H1 (cell line): Measurements from ENCODE around the gene ACADSB. TPM values are rescaled to one million over a fixed set of nuclear protein-coding genes. Genes with fewer than 3 reads are reported as not detected.

Source experiments
- CTCF ChIA-PET: fragments of 300-600 bp; sonication (Branson Sonifier 250); formaldehyde crosslinking; loops from one replicate; lab custom pipeline; 2021; ENCODE audit not compliant: partially characterized antibody; lab: Charles Lee
- POLR2A ChIA-PET: fragments of 300-600 bp; sonication (Branson Sonifier 250); formaldehyde crosslinking; loops from one replicate; lab custom pipeline; 2021; ENCODE audit warnings: inconsistent platforms; ENCODE audit not compliant: partially characterized antibody; lab: Charles Lee
- DNase-seq, 2 experiments: peaks; one replicate each; pipeline versions ENCODE4 v3.0.0 to v3.0.0-alpha.2; 2010 to 2022; ENCODE audit warnings: low spot score in 2 of 2, low read depth in 1 of 2, mixed read lengths in 1 of 2
- FAIRE-seq: peaks from 2 replicates; lab custom pipeline; 2011; peaks lifted over from hg19 to GRCh38; lab: Jason Lieb, UNC
- H2AFZ ChIP-seq: 2 replicates; pipeline ENCODE4 v1.8.1; 2012; ENCODE audit warnings: low read length, inconsistent platforms
- H2AK5ac ChIP-seq: 2 replicates; pipeline ENCODE4 v1.6.1; 2013; ENCODE audit warnings: low read depth, low read length
- H2BK120ac ChIP-seq: replicated peaks from 2 replicates; pipeline ENCODE3; 2013; ENCODE audit warnings: low read depth, low read length, inconsistent platforms
- H2BK12ac ChIP-seq: 2 replicates; pipeline ENCODE4 v1.6.1; 2013; ENCODE audit warnings: low read depth, low read length
- H2BK15ac ChIP-seq: 2 replicates; pipeline ENCODE4 v1.6.1; 2013; ENCODE audit warnings: low read length
- H2BK20ac ChIP-seq: 2 replicates; pipeline ENCODE4 v1.6.1; 2013; ENCODE audit warnings: low read length
- H2BK5ac ChIP-seq: 2 replicates; pipeline ENCODE4 v1.6.1; 2013; ENCODE audit warnings: low read depth, low read length
- H3K14ac ChIP-seq: 2 replicates; pipeline ENCODE4 v1.6.1; 2013; ENCODE audit warnings: inconsistent platforms; ENCODE audit not compliant: insufficient read length
- H3K18ac ChIP-seq: 2 replicates; pipeline ENCODE4 v1.6.1; 2013; ENCODE audit warnings: low read length; ENCODE audit errors: extremely low read depth
- H3K23ac ChIP-seq: 2 replicates; pipeline ENCODE4 v1.6.1; 2013; ENCODE audit warnings: inconsistent platforms; ENCODE audit not compliant: insufficient read length
- H3K23me2 ChIP-seq: 2 replicates; pipeline ENCODE4 v1.6.1; 2013; ENCODE audit warnings: low read depth, low read length
- H3K27ac ChIP-seq: 2 replicates; pipeline ENCODE4 v1.6.1; 2011; ENCODE audit warnings: low read depth, low read length, inconsistent platforms
- H3K27me3 ChIP-seq, 4 experiments: replicated peaks in 1 of 4; 1 replicate in 1 of 4; 2 replicates in 3 of 4; pipeline versions ENCODE4 v1.6.1 to v1.8.1; 2011 to 2013; ENCODE audit warnings: low read length in 3 of 4, mild to moderate bottlenecking in 3 of 4, inconsistent platforms in 2 of 4, mixed read lengths in 2 of 4, moderate library complexity in 1 of 4; ENCODE audit not compliant: control insufficient read depth in 3 of 4, insufficient read depth in 3 of 4; ENCODE audit errors: extremely low read depth in 1 of 4
- H3K36me3 ChIP-seq, 4 experiments: 2 replicates each; pipeline versions ENCODE4 v1.6.1 to v1.8.1; 2011 to 2013; ENCODE audit warnings: mild to moderate bottlenecking in 4 of 4, low read length in 3 of 4, moderate library complexity in 2 of 4, control low read depth in 1 of 4, inconsistent platforms in 1 of 4; ENCODE audit not compliant: insufficient read depth in 4 of 4, control insufficient read depth in 2 of 4
- H3K4ac ChIP-seq: replicated peaks from 2 replicates; pipeline ENCODE3; 2013; ENCODE audit warnings: low read length, low read depth, mixed read lengths, inconsistent platforms; ENCODE audit not compliant: insufficient read length
- H3K4me1 ChIP-seq, 4 experiments: replicated peaks in 1 of 4; 1 replicate in 1 of 4; 2 replicates in 3 of 4; pipeline versions ENCODE4 v1.6.1 to v1.8.1; 2011 to 2013; ENCODE audit warnings: low read length in 3 of 4, inconsistent platforms in 2 of 4, mixed read lengths in 1 of 4; ENCODE audit not compliant: insufficient read depth in 4 of 4, control insufficient read depth in 3 of 4
- H3K4me2 ChIP-seq, 2 experiments: 2 replicates each; pipeline versions ENCODE4 v1.6.1 to v1.8.1; 2011 to 2013; ENCODE audit warnings: low read depth in 2 of 2, low read length in 2 of 2, control low read depth in 1 of 2, inconsistent platforms in 1 of 2, mild to moderate bottlenecking in 1 of 2; ENCODE audit not compliant: insufficient read depth in 1 of 2
- H3K4me3 ChIP-seq, 4 experiments: fragments of 200-600, 300-600 bp in 1 of 4; sonication (generic), shearing (Covaris generic), sonication (Bioruptor Twin) in 1 of 4; 2 replicates each; pipeline versions ENCODE4 v1.5.1 to v1.8.1; 2011 to 2016; ENCODE audit warnings: low read length in 4 of 4, low read depth in 3 of 4, control low read depth in 2 of 4, inconsistent platforms in 2 of 4, mild to moderate bottlenecking in 2 of 4, mixed read lengths in 1 of 4, moderate library complexity in 1 of 4; ENCODE audit not compliant: insufficient read depth in 2 of 4; ENCODE audit errors: extremely low read depth in 1 of 4
- H3K56ac ChIP-seq: replicated peaks from 2 replicates; pipeline ENCODE3; 2013; ENCODE audit warnings: low read depth, mild to moderate bottlenecking, mixed read lengths, low read length, inconsistent platforms; ENCODE audit not compliant: insufficient read length
- H3K79me1 ChIP-seq: 2 replicates; pipeline ENCODE4 v1.6.1; 2013; ENCODE audit warnings: low read depth, low read length, control low read depth
- H3K79me2 ChIP-seq, 2 experiments: 2 replicates each; pipeline versions ENCODE4 v1.6.1 to v1.8.1; 2012 to 2013; ENCODE audit warnings: low read length in 2 of 2, mild to moderate bottlenecking in 2 of 2, inconsistent platforms in 1 of 2; ENCODE audit not compliant: insufficient read depth in 2 of 2, control insufficient read depth in 1 of 2
- H3K9ac ChIP-seq, 4 experiments: replicated peaks in 1 of 4; 1 replicate in 1 of 4; 2 replicates in 3 of 4; pipeline versions ENCODE4 v1.6.1 to v1.8.1; 2011 to 2013; ENCODE audit warnings: low read depth in 3 of 4, low read length in 3 of 4, control low read depth in 2 of 4, mild to moderate bottlenecking in 2 of 4, moderate library complexity in 2 of 4, inconsistent platforms in 1 of 4; ENCODE audit errors: extremely low read depth in 1 of 4
- H3K9me3 ChIP-seq, 2 experiments: 2 replicates each; pipeline versions ENCODE4 v1.6.1 to v1.8.1; 2012 to 2013; ENCODE audit warnings: mild to moderate bottlenecking in 2 of 2, moderate library complexity in 2 of 2, control low read depth in 1 of 2, inconsistent platforms in 1 of 2, low read depth in 1 of 2, low read length in 1 of 2, mixed read lengths in 1 of 2; ENCODE audit not compliant: insufficient read depth in 2 of 2
- H4K20me1 ChIP-seq, 2 experiments: replicated peaks in 1 of 2; 2 replicates each; pipeline versions ENCODE3 to v1.8.1; 2011 to 2013; ENCODE audit warnings: inconsistent platforms in 2 of 2, low read length in 2 of 2, mild to moderate bottlenecking in 1 of 2; ENCODE audit not compliant: insufficient read depth in 2 of 2, control insufficient read depth in 1 of 2
- H4K5ac ChIP-seq: 2 replicates; pipeline ENCODE4 v1.6.1; 2013; ENCODE audit warnings: low read length, low read depth, mixed read lengths, inconsistent platforms; ENCODE audit not compliant: insufficient read length
- H4K8ac ChIP-seq: 2 replicates; pipeline ENCODE4 v1.8.0; 2013; ENCODE audit warnings: mild to moderate bottlenecking, moderate library complexity, low read length, inconsistent platforms; ENCODE audit not compliant: insufficient read depth; ENCODE audit errors: extremely low read depth
- H4K91ac ChIP-seq: replicated peaks from 2 replicates; pipeline ENCODE3; 2013; ENCODE audit warnings: low read length, mixed read lengths, inconsistent platforms; ENCODE audit not compliant: insufficient read length
- CBX5 ChIP-seq: fragments of 300-800, 300-1000 bp; sonication (generic); IDR thresholded peaks from 2 replicates; pipeline ENCODE4 v1.7.1; 2016; ENCODE audit warnings: antibody characterized with exemption, low read length, low read depth
- JUND ChIP-seq: IDR thresholded peaks from 2 replicates; pipeline ENCODE4 v1.6.1; 2011; ENCODE audit warnings: mild to moderate bottlenecking, improper control_type of control experiment, low read length
- KDM1A ChIP-seq: fragments of 200-600, 300-600 bp; sonication (generic); IDR thresholded peaks from 2 replicates; pipeline ENCODE4 v1.7.1; 2016; ENCODE audit warnings: mild to moderate bottlenecking, low read length, borderline replicate concordance
- MAX ChIP-seq: IDR thresholded peaks from 2 replicates; pipeline ENCODE4 v1.6.1; 2012; ENCODE audit warnings: inconsistent platforms
- PHF8 ChIP-seq: fragments of 200-600 bp; sonication (generic); conservative IDR thresholded peaks from 2 replicates; pipeline ENCODE4 v1.7.1; 2012; ENCODE audit warnings: low read depth, mild to moderate bottlenecking, inconsistent platforms, low read length, moderate library complexity
- SAP30 ChIP-seq: fragments of 300-600 bp; sonication (generic); IDR thresholded peaks from 2 replicates; pipeline ENCODE4 v1.7.1; 2012; ENCODE audit warnings: low read length, moderate library complexity, mild to moderate bottlenecking, inconsistent platforms; ENCODE audit not compliant: insufficient read depth, insufficient replicate concordance
- SP1 ChIP-seq: IDR thresholded peaks from 2 replicates; pipeline ENCODE4 v1.6.1; 2011; ENCODE audit warnings: low read depth, low read length
- SP2 ChIP-seq: IDR thresholded peaks from 2 replicates; pipeline ENCODE4 v1.6.1; 2012; ENCODE audit warnings: mild to moderate bottlenecking, low read length, inconsistent platforms
- SP4 ChIP-seq: IDR thresholded peaks from 2 replicates; pipeline ENCODE4 v1.6.1; 2012; ENCODE audit warnings: low read length, inconsistent platforms
- TAF7 ChIP-seq: optimal IDR thresholded peaks from 2 replicates; pipeline ENCODE3; 2011; ENCODE audit warnings: low read depth, mild to moderate bottlenecking, inconsistent platforms, low read length, moderate library complexity, borderline replicate concordance
- ZNF274 ChIP-seq: IDR thresholded peaks from 2 replicates; pipeline ENCODE4 v1.7.0; 2012; ENCODE audit warnings: low read length, borderline replicate concordance; ENCODE audit errors: extremely low read depth
- WGBS, 2 experiments: shearing (Covaris generic) in 1 of 2; methylation state at CpG; one replicate each; pipeline versions ENCODE4 v1.1.6 to v1.1.7; 2013 to 2015; ENCODE audit warnings: low lambda C conversion rate in 2 of 2, mixed read lengths in 2 of 2, inconsistent platforms in 1 of 2, low coverage in 1 of 2, missing lambda C conversion rate in 1 of 2; ENCODE audit not compliant: insufficient replicate concordance in 2 of 2, insufficient coverage in 1 of 2, insufficient read length in 1 of 2; ENCODE audit errors: extremely low coverage in 1 of 2, missing lambda C conversion rate in 1 of 2; 5-methylcytosine and 5-hydroxymethylcytosine counted together
- polyA plus RNA-seq, 7 experiments: library from polyadenylated mRNA; depleted of rRNA in 3 of 7; stranded (reverse) in 5 of 7; unstranded in 2 of 7; fragments of >200 nt in 5 of 7; fragments of 200-250 nt in 2 of 7; gene quantifications; 1 replicate in 5 of 7; 2 replicates in 1 of 7; 4 replicates in 1 of 7; pipeline versions ENCODE4 v1.2.1 to v1.2.3, GENCODE V29; 2011 to 2013; ENCODE audit warnings: missing spikeins in 2 of 7, mixed read lengths in 2 of 7
- total RNA-seq: library from RNA; stranded (reverse); fragmentation: NEBNext Ultra II Directional; extraction: Animal tissue kit (Norgen Biotek cat#: 25700); gene quantifications from 2 replicates; pipeline ENCODE4 v1.2.1, GENCODE V29; 2021

Gene ACADSB
- total and polyA plus RNA-seq, 2 of the 8 experiments (the other 6 are each of a cell fraction or from before 2014, with no cell fraction given), result 5.6 to 11.2 TPM

- no peak overlapping the region for H3K4me3 ChIP-seq
- no peak overlapping the region for H4K91ac ChIP-seq
- no peaks in the 10 kb centered on the region for H3K4me1 ChIP-seq
- H3K56ac ChIP-seq, result no peak overlapping the region
- DNase-seq (no peak), FAIRE-seq (no peak)
- H4K20me1 ChIP-seq, result no peaks in the 10 kb centered on the region
- H3K27me3 ChIP-seq, result no peaks in the 10 kb centered on the region
- H3K18ac ChIP-seq, result no peak overlapping the region
- H2BK120ac ChIP-seq, result no peak overlapping the region
- no peak overlapping the region for H3K27ac ChIP-seq
- H3K4ac ChIP-seq, result no peak overlapping the region
- 65% methylated on average over 5 of the region's 5 CpGs; no CpG with 5 or more reads in 1 of the 2 experiments for WGBS, 2 experiments
- no peak overlapping the region for H4K5ac ChIP-seq
- no peak overlapping the region for H2AK5ac ChIP-seq
- ChIA-PET POLR2A (interaction anchor here (0.5 to 1.5 kb wide), 2 partner anchors 9 to 15 kb away, joined by 4 to 5 read pairs; no protein-coding TSS in a partner anchor), CTCF (interaction anchor here (4.5 kb wide), 1 partner anchor 9 kb away, joined by 31 read pairs; the partner anchor contains the start of gene PSTK)
- H3K23me2 ChIP-seq, result no peaks in the 10 kb centered on the region
- TF ChIP-seq SAP30, result no peak
- TF ChIP-seq ZNF274, result no peak
- TF ChIP-seq PHF8, result no peak
- no peak for TF ChIP-seq MAX
- TF ChIP-seq KDM1A, result no peak
- no peak for TF ChIP-seq TAF7
- TF ChIP-seq CBX5, result no peak
- no peak for TF ChIP-seq SP4
- no peak for TF ChIP-seq SP1
- no peak for TF ChIP-seq SP2
- TF ChIP-seq JUND, result no peak
- H3K79me2 ChIP-seq, result no peaks in the 10 kb centered on the region
- no peak overlapping the region for H3K14ac ChIP-seq
- H2AFZ ChIP-seq, result no peak overlapping the region
- H3K79me1 ChIP-seq, result no peaks in the 10 kb centered on the region
- H2BK5ac ChIP-seq, result no peak overlapping the region
- H3K9me3 ChIP-seq, result no peaks in the 10 kb centered on the region
- no peak overlapping the region for H2BK12ac ChIP-seq
- H2BK15ac ChIP-seq, result no peak overlapping the region
- no peak overlapping the region for H3K23ac ChIP-seq
- H3K9ac ChIP-seq, result no peak overlapping the region
- H3K36me3 ChIP-seq, result peaks cover 2 to 20% (median 6%) of the 10 kb centered on the region in 4 experiments; a peak in 6 of 8 replicates
- H3K4me2 ChIP-seq, result no peak overlapping the region
- no peak overlapping the region for H2BK20ac ChIP-seq
- H4K8ac ChIP-seq, result no peak overlapping the region
Measured at GRCh38 chr10:122990278-122990677, 18.5 kb upstream of the ACADSB start.
